Measurements from ENCODE around the gene BRD3. TPM values are rescaled to one million over a fixed set of nuclear protein-coding genes. Genes with fewer than 3 reads are reported as not detected.

BRD3 gene
- total and polyA plus RNA-seq, 2 of the 8 experiments (the other 6 are each of a cell fraction or from before 2014, with no cell fraction given) = 31.0 to 82.7 TPM

- TF ChIP-seq CHD7 (IDR thresholded peaks at IDR 0.05; ENCODE audit: insufficient replicate concordance, low read length) (no peak), ATF3 (IDR thresholded peaks at IDR 0.05; ENCODE audit: insufficient read depth, low read depth, low read length) (no peak), TAF7 (optimal IDR thresholded peaks at IDR 0.05; ENCODE audit: borderline replicate concordance, low read depth, low read length) (no peak), SUZ12 (IDR thresholded peaks at IDR 0.05; ENCODE audit: low read length) (no peak)
Measured at GRCh38 chr9:134101623-134102149, 33.9 kb upstream of the BRD3 start (continued).
